Measurements from ENCODE around the gene DOK6.
"Not testable (repeated sequence)": the region's sequence is repeated elsewhere in the genome, so short reads cannot be mapped to it uniquely, and the experiment has no call there.

Gene DOK6

GRCh38 chr18:69820538-69820937, 419.9 kb downstream of the DOK6 start:
- DNase-seq = no peak

GRCh38 chr18:69830189-69830588, 429.5 kb downstream of the DOK6 start:
- no peak for DNase-seq

DNA sequence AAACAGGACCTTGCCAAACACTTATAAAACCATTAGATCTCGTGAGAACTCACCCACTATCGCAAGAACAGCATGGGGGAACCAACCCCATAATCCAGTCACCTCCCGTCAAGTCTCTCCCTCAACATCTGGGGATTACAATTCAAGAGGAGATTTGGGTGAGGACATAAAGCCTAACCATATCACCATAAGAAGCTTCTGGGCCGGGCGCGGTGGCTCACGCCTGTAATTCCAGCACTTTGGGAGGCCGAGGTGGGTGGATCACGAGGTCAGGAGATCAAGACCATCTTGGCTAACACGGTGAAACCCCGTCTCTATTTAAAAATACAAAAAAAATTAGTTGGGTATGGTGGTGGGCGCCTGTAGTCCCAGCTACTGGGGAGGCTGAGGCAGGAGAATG, 434.3 kb downstream of the DOK6 start:
- not testable (repeated sequence) for DNase-seq

DNA sequence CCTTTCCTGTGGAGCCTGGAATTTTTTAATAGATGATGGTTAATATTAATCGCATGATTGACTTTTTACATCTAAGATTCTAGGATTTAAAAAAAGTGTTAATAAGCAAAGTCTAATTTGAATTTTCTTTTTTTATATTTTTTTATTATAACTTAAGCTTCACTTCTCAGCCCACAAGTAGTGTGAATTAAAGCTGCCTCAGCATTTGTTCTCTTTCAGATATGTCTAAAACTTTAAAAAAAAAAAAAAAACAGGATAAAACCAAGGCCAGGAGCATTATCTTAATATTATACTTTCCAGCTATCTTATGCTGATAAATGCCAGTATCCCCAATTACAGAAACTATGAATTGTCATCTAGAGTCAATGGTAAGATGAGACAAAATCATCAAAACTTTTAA, 437.3 kb downstream of the DOK6 start:
- DNase-seq = no peak

- no peak for DNase-seq
These were observed 438.1 kb downstream of the DOK6 start for GRCh38 chr18:69838620-69839411.

- no peak for DNase-seq
These were observed 438.8 kb downstream of the DOK6 start for GRCh38 chr18:69839497-69839896.

DNA sequence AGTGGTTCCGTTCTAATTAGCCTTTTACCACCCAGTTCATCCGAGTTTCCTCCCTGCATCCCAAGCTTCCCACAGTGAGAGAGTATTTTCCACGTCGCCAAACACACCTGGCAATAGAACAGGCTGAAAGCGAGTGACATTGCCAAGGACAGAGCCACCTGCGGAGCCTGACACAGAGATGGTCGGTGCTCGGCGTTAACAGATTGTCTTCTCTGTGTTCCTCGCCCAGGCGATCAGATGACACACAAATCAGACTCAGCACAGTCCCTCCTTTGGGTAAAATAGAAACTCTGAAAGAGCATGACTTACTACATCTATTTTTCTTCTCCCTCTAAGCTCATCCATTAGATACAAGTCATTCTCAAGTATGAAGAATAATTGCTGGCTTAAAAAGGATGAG, 439.3 kb downstream of the DOK6 start:
- no peak for DNase-seq

DNA sequence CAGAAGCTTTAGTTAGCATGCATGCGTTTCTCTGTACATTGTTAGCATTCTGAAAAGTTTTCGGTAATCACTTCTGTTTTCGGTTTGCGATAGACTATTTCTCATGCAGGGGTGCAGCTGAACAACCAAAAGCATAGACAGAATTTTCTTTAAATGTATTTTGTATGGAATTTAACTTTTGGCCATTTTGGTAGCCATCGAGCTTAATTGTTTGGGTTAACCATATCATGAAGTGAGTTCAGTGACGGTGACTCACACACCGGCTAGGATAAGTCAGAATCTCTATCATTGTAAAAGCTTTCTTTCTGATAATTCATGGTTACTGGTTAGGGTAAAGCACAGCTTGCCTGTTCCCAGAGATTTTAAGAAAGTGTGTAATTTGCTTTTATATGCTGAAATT, 439.8 kb downstream of the DOK6 start:
- DNase-seq = no peak

DNA sequence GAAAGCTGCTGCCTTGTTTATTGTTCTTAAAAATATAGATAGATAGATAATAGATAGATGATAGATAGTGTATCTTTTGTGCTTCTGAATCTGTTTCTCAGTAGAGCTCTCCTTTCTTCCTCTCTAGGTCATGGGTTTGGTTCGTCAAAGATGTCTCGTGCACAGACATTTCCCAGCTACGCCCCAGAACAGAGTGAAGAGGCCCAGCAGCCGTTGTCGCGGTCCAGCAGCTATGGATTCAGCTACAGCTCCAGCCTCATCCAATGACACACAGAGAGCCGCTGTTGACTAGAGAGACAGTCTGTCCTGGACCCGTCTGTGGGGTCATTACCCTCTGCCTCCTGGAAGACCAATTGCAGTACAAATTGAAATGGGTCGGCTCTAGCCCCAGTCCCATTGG, 440.4 kb downstream of the DOK6 start:
- no peak for DNase-seq

DNA sequence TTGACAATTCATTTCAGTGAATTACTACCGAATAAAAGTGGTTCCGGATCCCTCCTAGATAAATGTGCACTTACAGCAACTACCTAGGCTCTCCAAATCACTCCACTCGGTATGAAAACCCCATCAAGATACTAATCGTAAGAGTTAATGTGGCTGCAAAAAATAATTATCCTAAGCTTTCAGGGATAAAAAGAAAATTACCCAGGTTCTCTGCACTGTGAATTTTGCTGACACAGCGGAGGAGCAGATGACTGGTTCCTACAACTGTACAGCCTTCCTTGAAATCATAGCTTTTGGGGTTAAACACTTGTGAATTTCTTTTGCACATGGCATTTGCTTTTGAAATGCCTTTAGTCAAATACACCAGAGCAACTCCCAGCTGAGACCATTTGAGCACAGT, 442.3 kb downstream of the DOK6 start:
- DNase-seq = no peak

DNA sequence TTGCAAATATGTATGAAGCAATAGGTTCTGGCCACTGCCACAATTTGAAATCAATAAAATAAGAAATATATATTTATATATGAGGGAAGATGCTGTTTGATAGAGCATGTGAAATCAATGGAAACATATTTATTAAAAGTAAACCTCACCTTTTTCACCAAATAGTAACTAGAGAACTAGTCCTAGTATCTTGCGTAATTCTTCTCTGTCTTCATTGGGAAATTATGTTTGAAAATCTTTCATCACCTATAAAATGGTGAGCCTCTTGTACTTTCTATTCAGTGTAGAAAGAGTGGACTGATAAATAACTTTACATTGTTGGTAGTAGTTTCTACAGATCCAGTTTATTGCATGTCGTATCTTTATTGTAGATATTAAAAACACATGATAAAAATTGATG, 444.0 kb downstream of the DOK6 start:
- DNase-seq = no peak

DNA sequence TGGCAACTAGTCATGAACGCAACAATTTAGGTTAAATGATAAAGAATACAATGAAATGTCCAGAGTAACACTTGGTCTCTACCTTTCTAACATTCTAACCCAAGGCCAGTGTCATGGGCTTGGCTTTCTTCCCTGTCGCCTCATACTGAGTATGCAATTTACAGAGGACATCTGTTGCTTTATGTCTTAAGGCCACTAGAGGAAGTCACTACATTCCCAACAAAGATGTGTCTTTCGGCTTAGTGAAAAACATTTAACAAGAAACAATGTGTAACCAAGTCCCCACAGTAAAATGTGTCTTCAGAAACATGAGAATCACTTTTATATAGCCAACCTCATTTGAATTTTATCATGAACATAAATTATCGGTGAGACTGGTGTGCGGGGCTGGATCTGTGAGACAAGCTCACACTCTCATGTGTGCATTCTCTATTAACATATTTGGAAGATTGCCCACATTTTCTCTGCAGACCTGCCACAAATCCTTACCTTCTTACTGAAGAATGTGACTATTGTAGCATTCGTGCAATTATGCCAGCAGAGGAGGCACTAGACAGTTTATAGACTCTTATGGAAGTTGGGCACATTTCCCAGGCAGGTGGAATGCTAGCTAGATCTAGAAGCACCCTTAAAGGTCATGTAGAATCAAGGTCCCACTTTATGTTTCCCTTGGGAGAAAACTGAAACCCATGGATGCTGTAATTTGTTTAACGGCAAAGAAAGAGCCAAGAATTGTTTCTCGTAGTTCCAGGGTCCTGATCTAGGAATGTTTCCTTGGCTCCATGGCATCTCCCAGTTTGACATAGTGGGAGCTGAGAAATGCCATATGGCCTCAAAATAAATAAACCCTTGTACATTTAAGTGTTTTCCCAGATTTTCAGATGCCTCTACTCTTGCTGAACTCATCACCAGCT, 445.2 kb downstream of the DOK6 start:
- no peak for DNase-seq

- no peak for DNase-seq
These were observed 452.4 kb downstream of the DOK6 start for GRCh38 chr18:69853051-69853450.

- no peak for DNase-seq
These were observed 453.8 kb downstream of the DOK6 start for GRCh38 chr18:69854455-69854854.

GRCh38 chr18:69858897-69859296, 458.2 kb downstream of the DOK6 start:
- DNase-seq = no peak

GRCh38 chr18:69864802-69865201, 464.1 kb downstream of the DOK6 start:
- not testable (repeated sequence) for DNase-seq

DNA sequence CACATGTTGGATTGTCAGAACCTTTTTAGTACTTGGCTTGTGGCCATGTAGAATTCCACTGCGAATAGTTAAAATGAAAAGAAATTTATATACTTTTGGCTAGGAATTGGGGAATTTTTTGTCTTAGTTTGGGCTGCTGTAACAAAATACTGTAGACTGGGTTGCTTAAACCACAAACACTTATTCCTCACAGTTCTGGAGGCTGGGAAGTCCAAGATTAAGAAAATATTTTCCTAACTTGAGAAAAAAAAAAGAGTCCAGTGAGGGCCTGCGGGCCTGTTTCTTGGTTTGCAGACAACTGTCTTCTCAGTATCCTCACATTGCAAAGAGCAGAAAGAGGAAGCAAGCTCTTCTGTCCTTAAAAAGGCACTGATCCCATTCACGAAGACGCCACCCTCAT, 465.1 kb downstream of the DOK6 start:
- DNase-seq = no peak

DNA sequence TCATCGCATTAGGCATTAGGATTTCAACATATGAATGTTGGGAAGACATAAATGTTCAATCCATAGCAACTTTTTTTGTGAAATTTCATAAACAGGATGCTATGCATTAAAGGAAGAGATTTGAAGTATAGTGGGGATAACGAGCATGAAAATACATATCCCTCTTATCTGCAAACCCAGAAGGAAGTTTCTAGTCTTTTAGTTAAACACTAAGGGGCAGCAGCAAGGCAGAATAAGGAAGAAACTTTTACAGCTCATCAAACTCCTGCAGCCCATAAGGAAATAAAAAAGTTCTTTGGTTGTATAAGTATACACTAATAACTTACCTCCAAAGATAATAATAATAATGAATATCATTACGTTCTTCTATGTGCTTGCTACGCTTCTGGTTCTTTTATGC, 465.5 kb downstream of the DOK6 start:
- no peak for DNase-seq

GRCh38 chr18:69870736-69871135, 470.0 kb downstream of the DOK6 start:
- DNase-seq = no peak

DNA sequence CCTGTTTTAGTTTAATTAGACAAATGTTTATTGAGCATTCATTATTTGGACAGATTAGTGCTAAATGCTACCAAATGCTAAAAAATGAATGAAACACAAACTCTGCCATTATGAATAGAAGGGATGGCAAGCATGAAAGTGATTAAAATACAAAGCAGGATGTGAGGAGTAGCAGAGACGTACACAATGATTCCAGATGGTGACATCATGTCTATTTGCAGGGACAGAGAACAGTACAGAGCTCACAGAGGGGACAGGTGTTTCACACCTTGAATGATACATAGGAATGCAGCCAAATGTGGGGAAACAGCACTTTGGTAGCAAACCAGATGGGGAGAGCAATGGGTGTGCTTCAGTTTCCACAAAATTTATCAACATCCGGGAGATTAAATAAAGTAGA, 470.7 kb downstream of the DOK6 start:
- DNase-seq = no peak

- no peak for DNase-seq
These were observed 472.0 kb downstream of the DOK6 start for GRCh38 chr18:69872661-69873060.

DNA sequence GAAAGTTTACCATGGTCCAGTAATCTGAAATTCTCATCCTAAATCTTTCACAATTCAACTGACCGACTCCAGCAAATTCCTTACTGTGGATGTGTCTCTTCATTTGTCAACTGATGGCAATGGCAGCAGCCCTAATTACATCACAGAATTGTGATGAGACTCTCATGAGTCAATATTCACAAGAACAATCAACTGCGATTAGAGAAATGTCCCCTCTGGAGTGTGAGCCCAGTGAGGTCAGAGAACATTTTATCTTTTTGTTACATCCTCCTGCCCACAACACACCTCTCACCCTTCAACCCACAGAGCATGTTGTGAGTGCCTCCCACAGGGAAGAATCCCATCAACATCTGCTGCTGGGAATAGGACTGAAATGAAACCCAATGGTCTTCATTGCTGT, 473.4 kb downstream of the DOK6 start:
- no peak for DNase-seq

DNA sequence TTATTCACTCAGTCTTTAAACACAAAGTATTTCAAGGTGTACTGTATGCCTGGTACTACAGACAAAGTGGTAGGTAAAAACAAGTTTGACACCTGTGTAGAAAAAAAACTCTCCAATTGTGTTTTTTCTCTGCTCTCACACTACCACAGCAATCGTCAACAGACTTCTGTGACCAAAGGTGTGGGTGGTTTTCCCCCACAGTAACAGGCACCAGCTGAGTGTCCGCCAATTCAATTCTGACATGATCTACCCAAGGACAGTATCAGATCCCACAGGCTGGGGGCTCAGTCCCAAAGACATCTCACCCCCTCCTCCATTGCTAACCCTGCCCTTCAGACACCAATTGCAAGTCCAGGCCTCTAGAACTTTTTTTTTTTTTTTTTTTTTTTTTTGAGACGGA, 475.8 kb downstream of the DOK6 start:
- DNase-seq = no peak

DNA sequence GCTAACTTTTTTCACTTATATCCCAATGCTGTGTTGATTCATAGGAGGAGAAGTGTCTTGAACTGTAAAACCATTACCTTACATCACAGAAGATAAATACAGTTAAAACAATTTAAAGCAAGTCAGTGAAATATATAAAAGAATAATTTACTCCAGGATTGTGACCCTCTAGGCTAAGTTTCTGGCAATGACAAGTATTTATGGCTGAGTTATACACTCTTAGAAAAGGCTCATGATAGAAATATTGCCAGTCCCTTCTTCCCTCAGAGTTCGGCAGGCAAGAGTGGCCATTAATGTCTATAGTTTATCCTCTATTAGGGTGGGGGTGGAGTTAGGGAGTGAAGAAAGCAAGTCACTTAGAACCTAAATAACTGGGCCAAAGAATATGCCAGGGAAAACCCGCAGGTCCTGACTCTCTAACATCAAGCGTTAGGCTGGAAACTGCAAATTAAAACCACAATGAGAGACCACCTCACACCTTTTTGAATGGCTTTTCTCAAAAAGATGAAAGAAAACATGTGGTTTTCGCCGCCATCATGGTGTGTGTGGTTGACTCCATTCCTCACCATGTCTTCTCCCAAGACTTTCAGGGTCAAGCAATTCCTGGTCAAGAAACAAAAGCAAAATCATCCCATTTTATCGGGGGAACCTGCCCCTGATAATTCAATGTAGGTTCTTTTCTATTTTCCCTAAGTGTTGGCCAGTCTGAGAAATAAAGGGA, 477.7 kb downstream of the DOK6 start:
- DNase-seq = no peak
